CD8-positive, alpha-beta memory T cell (primary cell): ENCODE results near the gene FUT3. TPM values are rescaled to one million over a fixed set of nuclear protein-coding genes. Genes with fewer than 3 reads are reported as not detected.
"Not testable (repeated sequence)": the region's sequence is repeated elsewhere in the genome, so short reads cannot be mapped to it uniquely, and the experiment has no call there.

Source experiments
- CTCF ChIA-PET: fragments of 350-600 bp; sonication (Branson Sonifier 250); formaldehyde crosslinking; loops from one replicate; lab custom pipeline; 2021; ENCODE audit warnings: antibody characterized with exemption; lab: Charles Lee
- POLR2A ChIA-PET: fragments of 350-600 bp; sonication (Branson Sonifier 250); formaldehyde crosslinking; loops from one replicate; lab custom pipeline; 2021; ENCODE audit warnings: antibody characterized with exemption; lab: Charles Lee
- DNase-seq, 5 donors: peaks; one replicate each; pipeline versions ENCODE4 v3.0.0 to v3.0.0-alpha.2; 2020 to 2022; ENCODE audit warnings: mixed read lengths in 1 of 5
- H3K27ac ChIP-seq: one replicate; pipeline ENCODE4 v1.7.0; 2013; ENCODE audit warnings: low read depth, mild to moderate bottlenecking, low read length, moderate library complexity
- H3K27me3 ChIP-seq: 2 replicates; pipeline ENCODE4 v1.7.0; 2013; ENCODE audit warnings: low read length, mild to moderate bottlenecking; ENCODE audit not compliant: insufficient read depth, poor library complexity, severe bottlenecking
- H3K36me3 ChIP-seq: 2 replicates; pipeline ENCODE4 v1.7.0; 2013; ENCODE audit warnings: mild to moderate bottlenecking, low read length, moderate library complexity; ENCODE audit not compliant: insufficient read depth
- H3K4me1 ChIP-seq: 2 replicates; pipeline ENCODE4 v1.7.0; 2013; ENCODE audit warnings: mild to moderate bottlenecking, low read length, moderate library complexity; ENCODE audit not compliant: insufficient read depth
- H3K4me3 ChIP-seq: 2 replicates; pipeline ENCODE4 v1.7.0; 2013; ENCODE audit warnings: mild to moderate bottlenecking, low read length
- H3K9me3 ChIP-seq: 2 replicates; pipeline ENCODE4 v1.7.0; 2013; ENCODE audit warnings: mild to moderate bottlenecking, low read length
- H3K27ac Mint-ChIP-seq, 8 donors: one replicate each; pipeline ENCODE4 v1.8.0; 2020 to 2021; ENCODE audit warnings: mixed read lengths in 8 of 8, mild to moderate bottlenecking in 6 of 8, inconsistent platforms in 3 of 8, moderate library complexity in 3 of 8
- H3K27me3 Mint-ChIP-seq, 2 donors: one replicate each; pipeline ENCODE4 v1.8.0; 2020 to 2021; ENCODE audit warnings: mixed read lengths in 2 of 2, mild to moderate bottlenecking in 1 of 2, moderate library complexity in 1 of 2
- H3K36me3 Mint-ChIP-seq, 3 donors: one replicate each; pipeline ENCODE4 v1.8.0; 2020 to 2021; ENCODE audit warnings: mixed read lengths in 3 of 3, inconsistent platforms in 1 of 3, mild to moderate bottlenecking in 1 of 3
- H3K4me1 Mint-ChIP-seq, 3 donors: one replicate each; pipeline ENCODE4 v1.8.0; 2020 to 2021; ENCODE audit warnings: mixed read lengths in 3 of 3, inconsistent platforms in 1 of 3, mild to moderate bottlenecking in 1 of 3
- H3K4me3 Mint-ChIP-seq, 7 donors: one replicate each; pipeline ENCODE4 v1.8.0; 2020 to 2021; ENCODE audit warnings: mixed read lengths in 7 of 7, mild to moderate bottlenecking in 6 of 7, moderate library complexity in 4 of 7, inconsistent platforms in 2 of 7
- H3K9me3 Mint-ChIP-seq, 5 donors: one replicate each; pipeline ENCODE4 v1.8.0; 2020 to 2022; ENCODE audit warnings: mixed read lengths in 5 of 5, mild to moderate bottlenecking in 3 of 5, moderate library complexity in 2 of 5, inconsistent platforms in 1 of 5
- polyA plus RNA-seq: library from polyadenylated mRNA; unstranded; fragments of 300-500 nt; fragmentation: Illumina TruSeq; gene quantifications from one replicate; pipeline ENCODE4 v1.2.3, GENCODE V29; 2021
- total RNA-seq, 2 experiments: library from RNA; stranded (reverse); gene quantifications; one replicate each; pipeline ENCODE4 v1.2.3, GENCODE V29; 2021

FUT3 gene
- total and polyA plus RNA-seq, 3 experiments from 2014 or later: not detected

- H3K27ac Mint-ChIP-seq, H3K36me3 Mint-ChIP-seq, H3K9me3 Mint-ChIP-seq, POLR2A ChIA-PET, DNase-seq, H3K27me3 Mint-ChIP-seq, CTCF ChIA-PET, H3K4me3 ChIP-seq, H3K9me3 ChIP-seq, H3K36me3 ChIP-seq, H3K27ac ChIP-seq, H3K4me1 Mint-ChIP-seq, H3K27me3 ChIP-seq, H3K4me3 Mint-ChIP-seq, H3K4me1 ChIP-seq: not testable (repeated sequence)
These were observed 3.4 kb downstream of the FUT3 start for GRCh38 chr19:5847846-5848245.

DNA sequence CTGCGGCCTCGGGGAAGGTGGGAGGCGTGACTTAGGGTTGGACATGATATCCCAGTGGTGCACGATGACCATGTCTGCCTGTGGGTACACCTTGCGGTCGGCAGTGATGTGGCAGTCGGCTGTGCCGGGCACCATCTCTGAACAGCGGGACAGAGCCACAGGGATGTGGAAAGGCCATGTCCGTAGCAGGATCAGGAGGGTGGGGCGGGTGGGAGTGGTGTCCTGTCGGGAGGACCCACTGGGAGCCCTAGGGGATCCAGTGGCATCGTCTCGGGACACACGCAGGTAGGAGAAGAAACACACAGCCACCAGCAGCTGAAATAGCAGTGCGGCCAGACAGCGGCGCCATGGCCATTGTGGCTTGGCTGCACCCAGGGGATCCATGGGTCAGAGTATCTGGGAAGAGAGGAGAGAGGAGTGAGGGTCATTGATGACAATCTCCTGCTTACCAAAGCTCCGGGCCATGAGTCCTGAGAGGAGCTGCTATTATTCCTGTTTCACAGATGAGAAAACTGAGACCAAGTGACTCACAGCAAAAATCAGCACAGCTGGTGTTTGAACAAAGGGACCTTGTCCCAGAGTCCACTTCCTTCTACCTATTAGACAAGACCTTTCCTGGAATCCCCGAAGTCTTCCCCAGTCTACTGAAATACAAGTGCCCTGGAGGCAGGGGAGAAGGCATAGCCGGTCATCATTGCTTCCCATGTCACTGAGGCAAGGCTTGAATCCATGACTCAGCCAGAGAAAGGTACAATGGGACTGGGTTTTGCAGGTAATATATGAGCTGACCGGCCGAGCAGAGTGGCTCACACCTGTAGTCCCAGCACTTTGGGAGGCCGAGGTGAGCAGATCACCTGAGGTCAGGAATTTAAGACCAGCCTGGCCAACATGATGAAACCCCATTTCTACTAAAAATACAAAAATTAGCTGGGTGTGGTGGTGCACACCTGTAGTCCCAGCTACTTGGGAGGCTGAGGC is 6.5 kb downstream of the FUT3 start:
- CTCF ChIA-PET: no interaction called here
- POLR2A ChIA-PET: no interaction called here
- peaks cover 3 to 6% of the 10 kb centered on the region in 2 donors for H3K27me3 Mint-ChIP-seq

GRCh38 chr19:5843295-5843927 is 7.8 kb downstream of the FUT3 start:
- ChIA-PET POLR2A (no interaction called here), CTCF (no interaction called here)
- Mint-ChIP-seq H3K4me3 (no peak overlapping the region), H3K9me3 (no peaks in the 10 kb centered on the region), H3K36me3 (no peaks in the 10 kb centered on the region), H3K27me3 (peaks cover 3 to 6% of the 10 kb centered on the region in 2 donors), H3K27ac (no peak overlapping the region), H3K4me1 (peaks cover 0 to 3% (median 0%) of the 10 kb centered on the region in 3 donors)
- Histone ChIP-seq H3K4me1 (no peaks in the 10 kb centered on the region), H3K4me3 (no peak overlapping the region), H3K36me3 (no peaks in the 10 kb centered on the region), H3K27ac (no peak overlapping the region), H3K9me3 (no peaks in the 10 kb centered on the region), H3K27me3 (no peaks in the 10 kb centered on the region)
- DNase-seq: no peak

More for the DNA sequence above, 6.5 kb downstream of the FUT3 start:
- H3K4me3 ChIP-seq: no peak overlapping the region
- H3K36me3 Mint-ChIP-seq: no peaks in the 10 kb centered on the region
- DNase-seq: no peak
- no peak overlapping the region for H3K27ac Mint-ChIP-seq
- no peaks in the 10 kb centered on the region for H3K9me3 Mint-ChIP-seq
- H3K27me3 ChIP-seq: no peaks in the 10 kb centered on the region
- H3K4me1 ChIP-seq: no peaks in the 10 kb centered on the region
- H3K4me1 Mint-ChIP-seq: no peaks in the 10 kb centered on the region
- H3K27ac ChIP-seq: no peak overlapping the region
- H3K36me3 ChIP-seq: no peaks in the 10 kb centered on the region
- H3K9me3 ChIP-seq: no peaks in the 10 kb centered on the region
- no peak overlapping the region for H3K4me3 Mint-ChIP-seq

GRCh38 chr19:5841735-5842111 is 9.5 kb downstream of the FUT3 start:
- H3K36me3 ChIP-seq, H3K4me3 Mint-ChIP-seq, H3K27ac ChIP-seq, H3K27ac Mint-ChIP-seq, H3K4me1 ChIP-seq, H3K36me3 Mint-ChIP-seq, POLR2A ChIA-PET, CTCF ChIA-PET, H3K27me3 ChIP-seq, H3K9me3 ChIP-seq, H3K4me3 ChIP-seq, DNase-seq, H3K4me1 Mint-ChIP-seq, H3K9me3 Mint-ChIP-seq: not testable (repeated sequence)
- peaks cover 6 to 15% of the 10 kb centered on the region in 2 donors for H3K27me3 Mint-ChIP-seq

DNA sequence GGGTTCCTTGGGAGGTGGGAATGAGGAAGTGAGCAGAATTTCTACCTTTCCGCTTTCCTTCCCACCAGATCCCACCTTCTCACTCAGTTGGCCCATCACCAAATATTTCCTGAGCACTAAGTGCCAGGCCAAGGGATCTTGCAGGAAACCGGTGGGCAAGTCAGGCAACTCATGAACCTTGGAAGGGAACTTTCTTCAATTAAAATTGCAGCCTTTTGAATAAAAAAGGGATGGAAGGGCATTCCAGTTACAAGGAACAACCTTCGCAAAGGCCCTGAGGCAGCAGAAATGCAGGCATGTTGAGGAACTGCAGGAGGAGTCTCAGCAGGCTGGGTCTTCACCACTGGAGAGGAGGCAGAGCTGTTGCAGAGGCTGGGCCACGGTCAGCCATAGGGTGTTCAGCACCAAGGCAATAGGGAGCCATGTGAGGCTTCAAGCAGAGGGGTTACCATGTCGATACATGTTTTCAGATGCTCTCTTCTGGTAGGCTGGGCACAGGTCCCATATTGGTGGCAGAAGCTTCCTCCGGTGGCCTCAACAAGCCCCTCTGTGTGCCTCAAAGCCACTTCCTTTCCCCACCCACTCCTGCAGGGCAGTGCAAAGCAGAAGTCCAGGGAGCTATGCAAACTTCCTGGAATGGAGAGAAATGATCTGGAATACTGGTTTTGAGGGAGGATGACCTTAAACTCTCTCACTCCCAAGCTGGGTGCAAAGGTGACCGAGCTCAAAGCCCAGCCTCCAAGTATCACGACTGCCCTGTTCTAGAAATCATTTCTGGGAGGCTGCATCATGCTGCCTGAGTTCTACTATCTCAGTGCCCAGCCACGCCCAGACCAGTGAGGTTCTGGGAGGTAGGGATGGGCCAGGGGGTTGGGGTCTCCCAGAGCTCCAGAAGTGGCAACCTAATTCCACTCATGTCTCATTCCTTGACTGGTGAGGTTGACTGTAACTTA is 11.9 kb downstream of the FUT3 start, which contains the start of gene FUT6:
TSS of gene FUT6 (minus strand) at position 638 of the 953 bp plus-strand sequence. CDS start 7,135 bp downstream, outside the sequence.
- H3K9me3 ChIP-seq: no peaks in the 10 kb centered on the region
- no peaks in the 10 kb centered on the region for H3K4me1 ChIP-seq
- ChIA-PET CTCF (no interaction called here), POLR2A (no interaction called here)
- H3K36me3 ChIP-seq: no peaks in the 10 kb centered on the region
- H3K4me1 Mint-ChIP-seq: peaks cover 0 to 3% (median 0%) of the 10 kb centered on the region in 3 donors
- no peak for DNase-seq
- peaks cover 6 to 21% of the 10 kb centered on the region in 2 donors for H3K27me3 Mint-ChIP-seq
- no peaks in the 10 kb centered on the region for H3K9me3 Mint-ChIP-seq
- no peak within 1 kb of the TSS for H3K27ac ChIP-seq
- H3K27me3 ChIP-seq: no peaks in the 10 kb centered on the region
- no peaks in the 10 kb centered on the region for H3K36me3 Mint-ChIP-seq
- no peak within 1 kb of the TSS for H3K4me3 Mint-ChIP-seq
- no peak within 1 kb of the TSS for H3K4me3 ChIP-seq
- no peak within 1 kb of the TSS for H3K27ac Mint-ChIP-seq

- Mint-ChIP-seq H3K27me3 (peaks cover 9 to 25% of the 10 kb centered on the region in 2 donors), H3K36me3 (no peaks in the 10 kb centered on the region), H3K27ac (no peak overlapping the region), H3K9me3 (no peaks in the 10 kb centered on the region), H3K4me1 (peaks cover 0 to 3% (median 0%) of the 10 kb centered on the region in 3 donors), H3K4me3 (no peak overlapping the region)
- H3K4me3 ChIP-seq: no peak overlapping the region
- H3K27me3 ChIP-seq: no peaks in the 10 kb centered on the region
- ChIA-PET CTCF (no interaction called here), POLR2A (no interaction called here)
- no peaks in the 10 kb centered on the region for H3K4me1 ChIP-seq
- no peak for DNase-seq
- H3K36me3 ChIP-seq: no peaks in the 10 kb centered on the region
- H3K27ac ChIP-seq: no peak overlapping the region
- no peaks in the 10 kb centered on the region for H3K9me3 ChIP-seq
These were observed 12.7 kb downstream of the FUT3 start for GRCh38 chr19:5838353-5839064.

DNA sequence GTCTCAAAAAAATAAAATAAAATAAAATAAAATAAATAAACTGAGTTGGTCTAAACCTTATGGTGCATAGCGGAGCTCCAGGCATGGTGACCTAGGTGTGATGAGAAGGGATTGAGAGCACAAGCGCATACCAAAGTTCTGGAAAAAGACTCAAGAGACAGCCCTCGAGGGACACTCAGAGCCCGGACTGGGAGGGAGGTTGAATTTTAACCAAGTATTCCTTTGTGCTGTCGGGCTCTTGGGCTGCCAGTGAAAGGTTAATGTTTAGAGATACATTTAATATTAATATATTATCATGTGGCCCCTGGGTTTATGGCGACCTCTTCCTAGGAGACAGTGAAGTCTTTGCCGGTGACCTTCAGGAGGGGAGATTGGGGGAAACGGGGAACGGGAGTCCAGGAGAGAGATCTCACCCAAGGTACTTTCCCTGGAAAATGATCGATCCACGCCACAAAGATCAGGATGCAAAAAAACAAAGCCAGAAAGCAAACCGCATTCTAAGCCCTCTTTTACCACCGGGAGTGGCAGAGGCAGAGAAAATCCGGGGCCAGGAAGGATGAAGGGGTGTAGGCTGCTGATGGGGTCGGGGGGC is 13.4 kb downstream of the FUT3 start:
- no peaks in the 10 kb centered on the region for H3K36me3 ChIP-seq
- Mint-ChIP-seq H3K4me1 (peaks cover 0 to 3% (median 0%) of the 10 kb centered on the region in 3 donors), H3K27ac (no peak overlapping the region), H3K9me3 (no peaks in the 10 kb centered on the region), H3K36me3 (no peaks in the 10 kb centered on the region), H3K27me3 (peaks cover 6 to 22% of the 10 kb centered on the region in 2 donors), H3K4me3 (no peak overlapping the region)
- no peaks in the 10 kb centered on the region for H3K4me1 ChIP-seq
- POLR2A ChIA-PET: no interaction called here
- no peak for DNase-seq
- no peak overlapping the region for H3K27ac ChIP-seq
- H3K9me3 ChIP-seq: no peaks in the 10 kb centered on the region
- CTCF ChIA-PET: no interaction called here
- no peaks in the 10 kb centered on the region for H3K27me3 ChIP-seq
- H3K4me3 ChIP-seq: no peak overlapping the region
